Upper lobe of left lung (tissue), 4 donors: ENCODE results near the gene CACNG1.

Experiments used
- CTCF ChIP-seq, 6 experiments: fragments of 450-650 bp in 4 of 6; fragments of 200-600 bp in 2 of 6; sonication (generic) in 2 of 6; IDR thresholded peaks; one replicate each; pipeline ENCODE4 v1.5.1; 2016 to 2019; ENCODE audit warnings: antibody characterized with exemption in 6 of 6
- POLR2A ChIP-seq, 4 donors: fragments of 450-650 bp; IDR thresholded peaks; one replicate each; pipeline ENCODE4 v1.5.1; 2016 to 2017; ENCODE audit warnings: antibody characterized with exemption in 4 of 4, mild to moderate bottlenecking in 2 of 4

- TF ChIP-seq POLR2A (IDR thresholded peaks at IDR 0.05) = no peak
- TF ChIP-seq CTCF (IDR thresholded peaks at IDR 0.05) = no peak
These were observed 36.3 kb upstream of the CACNG1 start for GRCh38 chr17:67008101-67008500.
